ENCODE data around the gene PPME1.

DNA sequence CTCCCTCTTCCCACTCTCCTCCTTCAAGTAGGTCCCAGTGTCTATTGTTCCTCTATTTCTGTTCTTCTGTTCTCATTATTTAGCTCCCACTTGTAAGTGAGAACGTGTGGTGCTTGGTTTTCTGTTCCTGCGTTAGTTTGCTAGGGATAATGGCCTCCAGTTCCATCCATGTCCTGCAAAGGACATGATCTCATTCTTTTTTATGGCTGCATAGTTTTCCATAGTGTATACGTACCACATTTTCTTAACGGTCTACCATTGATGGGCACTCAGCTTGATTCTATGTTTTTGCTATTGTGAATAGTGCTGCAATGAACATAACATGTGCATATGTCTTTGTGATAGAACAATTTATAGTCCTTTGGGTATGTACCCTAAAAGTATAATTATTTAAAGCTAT is 26.5 kb upstream of the PPME1 start:
- TF ChIP-seq, protein P1, sequence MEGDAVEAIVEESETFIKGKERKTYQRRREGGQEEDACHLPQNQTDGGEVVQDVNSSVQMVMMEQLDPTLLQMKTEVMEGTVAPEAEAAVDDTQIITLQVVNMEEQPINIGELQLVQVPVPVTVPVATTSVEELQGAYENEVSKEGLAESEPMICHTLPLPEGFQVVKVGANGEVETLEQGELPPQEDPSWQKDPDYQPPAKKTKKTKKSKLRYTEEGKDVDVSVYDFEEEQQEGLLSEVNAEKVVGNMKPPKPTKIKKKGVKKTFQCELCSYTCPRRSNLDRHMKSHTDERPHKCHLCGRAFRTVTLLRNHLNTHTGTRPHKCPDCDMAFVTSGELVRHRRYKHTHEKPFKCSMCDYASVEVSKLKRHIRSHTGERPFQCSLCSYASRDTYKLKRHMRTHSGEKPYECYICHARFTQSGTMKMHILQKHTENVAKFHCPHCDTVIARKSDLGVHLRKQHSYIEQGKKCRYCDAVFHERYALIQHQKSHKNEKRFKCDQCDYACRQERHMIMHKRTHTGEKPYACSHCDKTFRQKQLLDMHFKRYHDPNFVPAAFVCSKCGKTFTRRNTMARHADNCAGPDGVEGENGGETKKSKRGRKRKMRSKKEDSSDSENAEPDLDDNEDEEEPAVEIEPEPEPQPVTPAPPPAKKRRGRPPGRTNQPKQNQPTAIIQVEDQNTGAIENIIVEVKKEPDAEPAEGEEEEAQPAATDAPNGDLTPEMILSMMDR (IDR thresholded peaks at IDR 0.05) = no peak
- no peak for TF ChIP-seq EZH2 (IDR thresholded peaks at IDR 0.05; ENCODE audit: borderline replicate concordance, insufficient read depth, low read depth, low read length, poor library complexity, severe bottlenecking)

Measured in B cell (primary cell).